ENCODE data around the gene KCNK3.
"Not testable (repeated sequence)": the region's sequence is repeated elsewhere in the genome, so short reads cannot be mapped to it uniquely, and the experiment has no call there.

DNA sequence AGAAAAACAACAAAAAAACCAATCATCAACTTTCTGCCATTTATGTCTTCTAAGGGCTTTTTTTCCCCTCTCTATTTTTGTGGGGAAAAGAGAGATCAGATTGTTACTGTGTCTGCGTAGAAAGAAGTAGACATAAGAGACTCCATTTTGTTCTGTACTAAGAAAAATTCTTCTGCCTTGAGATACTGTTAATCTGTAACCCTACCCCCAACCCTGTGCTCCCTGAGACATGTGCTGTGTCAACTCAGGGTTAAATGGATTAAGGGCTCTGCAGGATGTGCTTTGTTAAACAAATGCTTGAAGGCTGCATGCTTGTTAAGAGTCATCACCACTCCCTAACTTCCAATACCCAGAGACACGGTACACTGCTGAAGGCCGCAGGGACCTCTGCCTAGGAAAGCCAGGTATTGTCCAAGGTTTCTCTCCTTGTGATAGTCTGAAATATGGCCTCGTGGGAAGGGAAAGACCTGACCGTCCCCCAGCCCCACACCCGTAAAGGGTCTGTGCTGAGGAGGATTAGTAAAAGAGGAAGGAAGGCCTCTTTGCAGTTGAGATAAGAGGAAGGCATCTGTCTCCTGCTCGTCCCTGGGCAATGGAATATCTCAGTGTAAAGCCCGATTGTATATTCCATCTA, 57.4 kb downstream of the KCNK3 start:
- TF ChIP-seq, protein P1, sequence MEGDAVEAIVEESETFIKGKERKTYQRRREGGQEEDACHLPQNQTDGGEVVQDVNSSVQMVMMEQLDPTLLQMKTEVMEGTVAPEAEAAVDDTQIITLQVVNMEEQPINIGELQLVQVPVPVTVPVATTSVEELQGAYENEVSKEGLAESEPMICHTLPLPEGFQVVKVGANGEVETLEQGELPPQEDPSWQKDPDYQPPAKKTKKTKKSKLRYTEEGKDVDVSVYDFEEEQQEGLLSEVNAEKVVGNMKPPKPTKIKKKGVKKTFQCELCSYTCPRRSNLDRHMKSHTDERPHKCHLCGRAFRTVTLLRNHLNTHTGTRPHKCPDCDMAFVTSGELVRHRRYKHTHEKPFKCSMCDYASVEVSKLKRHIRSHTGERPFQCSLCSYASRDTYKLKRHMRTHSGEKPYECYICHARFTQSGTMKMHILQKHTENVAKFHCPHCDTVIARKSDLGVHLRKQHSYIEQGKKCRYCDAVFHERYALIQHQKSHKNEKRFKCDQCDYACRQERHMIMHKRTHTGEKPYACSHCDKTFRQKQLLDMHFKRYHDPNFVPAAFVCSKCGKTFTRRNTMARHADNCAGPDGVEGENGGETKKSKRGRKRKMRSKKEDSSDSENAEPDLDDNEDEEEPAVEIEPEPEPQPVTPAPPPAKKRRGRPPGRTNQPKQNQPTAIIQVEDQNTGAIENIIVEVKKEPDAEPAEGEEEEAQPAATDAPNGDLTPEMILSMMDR (conservative IDR thresholded peaks at IDR 0.05 in 1 of 2, IDR thresholded peaks at IDR 0.05 in 1 of 2; ENCODE audit: low read depth in 1 of 2, low read length in 2 of 2), result not testable (repeated sequence)
- not testable (repeated sequence) for TF ChIP-seq EZH2 (IDR thresholded peaks at IDR 0.05; ENCODE audit: low read length, missing control alignments)
